ENCODE results near the gene VPS39.

- no peak for TF ChIP-seq REST (IDR thresholded peaks at IDR 0.05; ENCODE audit: insufficient read depth in 1 of 2, low read depth in 2 of 2, low read length in 2 of 2)
- no peak for TF ChIP-seq SIN3A (IDR thresholded peaks at IDR 0.05; ENCODE audit: borderline replicate concordance, insufficient read depth, low read length)
- TF ChIP-seq POLR2AphosphoS5 (IDR thresholded peaks at IDR 0.05; ENCODE audit: low read depth, low read length) = no peak
- TF ChIP-seq TAF1 (IDR thresholded peaks at IDR 0.05; ENCODE audit: borderline replicate concordance, insufficient read depth, low read length) = no peak
Observed at GRCh38 chr15:42138968-42139386, 69.1 kb downstream of the VPS39 start.
